PC-3 (cell line): ENCODE results near the gene HM13.

ENCODE experiments used
- EZH2 ChIP-seq: fragments of 300-600 bp; sonication (generic); IDR thresholded peaks from one replicate; pipeline ENCODE4 v1.6.1; 2017; ENCODE audit warnings: antibody characterized with exemption, mild to moderate bottlenecking, low read length; ENCODE audit not compliant: unreplicated experiment
- EZH2phosphoT487 ChIP-seq: fragments of 300-600 bp; sonication (generic); IDR thresholded peaks from 2 replicates; pipeline ENCODE4 v1.6.1; 2018; ENCODE audit warnings: mild to moderate bottlenecking, antibody characterized with exemption, low read length, borderline replicate concordance
- TF ChIP-seq, protein P1 (sequence below): fragments of 300-600 bp; sonication (generic); conservative IDR thresholded peaks from 2 replicates; pipeline ENCODE4 v1.5.1; 2017; ENCODE audit warnings: antibody characterized with exemption, low read depth, mild to moderate bottlenecking, low read length

DNA sequence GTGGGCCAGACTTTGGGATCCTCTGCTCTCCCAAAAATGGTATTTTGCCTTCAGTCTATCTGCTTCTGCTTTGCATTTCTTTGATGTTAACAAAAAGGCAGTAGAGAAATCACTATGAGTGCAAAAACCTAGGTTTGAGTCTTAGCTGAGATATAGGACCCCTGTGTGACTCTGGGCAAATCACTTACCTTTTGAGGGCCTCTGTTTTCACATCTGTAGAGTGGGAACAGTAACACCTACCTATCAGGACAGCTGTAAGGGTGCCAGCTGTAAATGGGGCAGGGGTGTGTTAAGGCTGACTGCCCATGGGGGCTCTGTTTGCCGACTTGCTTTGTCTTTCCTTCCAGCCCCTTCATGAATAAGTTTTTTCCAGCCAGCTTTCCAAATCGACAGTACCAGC is 30.4 kb downstream of the HM13 start:
- TF ChIP-seq, protein P1, sequence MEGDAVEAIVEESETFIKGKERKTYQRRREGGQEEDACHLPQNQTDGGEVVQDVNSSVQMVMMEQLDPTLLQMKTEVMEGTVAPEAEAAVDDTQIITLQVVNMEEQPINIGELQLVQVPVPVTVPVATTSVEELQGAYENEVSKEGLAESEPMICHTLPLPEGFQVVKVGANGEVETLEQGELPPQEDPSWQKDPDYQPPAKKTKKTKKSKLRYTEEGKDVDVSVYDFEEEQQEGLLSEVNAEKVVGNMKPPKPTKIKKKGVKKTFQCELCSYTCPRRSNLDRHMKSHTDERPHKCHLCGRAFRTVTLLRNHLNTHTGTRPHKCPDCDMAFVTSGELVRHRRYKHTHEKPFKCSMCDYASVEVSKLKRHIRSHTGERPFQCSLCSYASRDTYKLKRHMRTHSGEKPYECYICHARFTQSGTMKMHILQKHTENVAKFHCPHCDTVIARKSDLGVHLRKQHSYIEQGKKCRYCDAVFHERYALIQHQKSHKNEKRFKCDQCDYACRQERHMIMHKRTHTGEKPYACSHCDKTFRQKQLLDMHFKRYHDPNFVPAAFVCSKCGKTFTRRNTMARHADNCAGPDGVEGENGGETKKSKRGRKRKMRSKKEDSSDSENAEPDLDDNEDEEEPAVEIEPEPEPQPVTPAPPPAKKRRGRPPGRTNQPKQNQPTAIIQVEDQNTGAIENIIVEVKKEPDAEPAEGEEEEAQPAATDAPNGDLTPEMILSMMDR, result no peak
- no peak for TF ChIP-seq EZH2phosphoT487
- TF ChIP-seq EZH2, result no peak
